Activated CD4-positive, alpha-beta T cell treated with anti-CD3 and anti-CD28 coated beads, Interleukin-2, amount 50 U/mL, for 16 hours (primary cell): ENCODE results near the gene CACNA1A.

Experiments
- DNase-seq: peaks from one replicate; pipeline ENCODE4 v3.0.0-alpha.2; 2020

CACNA1A gene

DNA sequence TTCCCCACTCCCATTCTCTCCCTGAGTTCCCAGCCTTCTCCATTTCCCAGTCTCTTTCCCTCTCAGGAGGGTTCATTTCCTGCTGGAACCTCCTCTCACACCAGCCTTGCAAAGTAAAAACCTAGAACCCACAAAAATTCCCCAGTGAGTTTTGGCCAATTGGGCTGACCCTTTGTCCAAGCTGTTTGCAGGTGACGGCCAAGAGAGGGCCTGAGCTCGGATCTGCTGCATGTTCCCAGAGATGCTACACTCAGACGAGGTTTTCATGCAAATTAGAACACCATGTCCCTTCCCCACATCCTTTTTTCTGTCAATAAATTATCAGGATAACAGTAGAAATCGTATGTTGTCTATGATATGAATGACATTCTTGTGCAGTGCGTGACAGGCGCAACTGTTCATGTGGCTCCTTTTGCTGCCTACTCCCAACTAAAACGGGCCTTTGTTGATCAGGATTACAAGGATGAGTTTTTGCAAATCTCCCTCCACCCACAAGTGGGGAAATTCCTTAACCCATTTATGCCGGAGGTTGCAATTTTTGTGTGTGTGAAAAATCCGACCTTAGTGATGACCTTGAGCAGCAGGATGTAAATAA lies 149.5 kb downstream of the CACNA1A start:
- no peak for DNase-seq

GRCh38 chr19:13356185-13356584 lies 150.1 kb downstream of the CACNA1A start:
- DNase-seq = no peak

DNA sequence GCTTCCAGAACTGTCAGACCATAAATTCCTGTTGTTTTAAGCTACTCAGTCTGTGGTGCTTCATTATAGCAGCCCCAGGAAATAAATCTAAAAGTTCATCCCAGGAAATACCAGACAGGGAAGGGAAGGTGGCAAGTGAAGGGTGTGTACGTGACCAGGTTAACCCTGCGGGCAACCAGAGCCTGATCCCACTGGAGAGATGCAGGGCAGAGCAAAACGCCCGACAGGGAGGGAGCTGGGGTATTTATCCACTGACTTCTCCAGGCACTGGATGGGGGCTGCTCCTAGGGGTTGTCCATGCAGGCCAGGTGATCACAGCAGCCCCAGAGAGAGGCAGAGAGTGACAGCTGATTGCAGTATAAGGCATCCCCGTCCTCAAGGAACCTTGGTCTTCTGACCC lies 150.9 kb downstream of the CACNA1A start:
- no peak for DNase-seq

DNA sequence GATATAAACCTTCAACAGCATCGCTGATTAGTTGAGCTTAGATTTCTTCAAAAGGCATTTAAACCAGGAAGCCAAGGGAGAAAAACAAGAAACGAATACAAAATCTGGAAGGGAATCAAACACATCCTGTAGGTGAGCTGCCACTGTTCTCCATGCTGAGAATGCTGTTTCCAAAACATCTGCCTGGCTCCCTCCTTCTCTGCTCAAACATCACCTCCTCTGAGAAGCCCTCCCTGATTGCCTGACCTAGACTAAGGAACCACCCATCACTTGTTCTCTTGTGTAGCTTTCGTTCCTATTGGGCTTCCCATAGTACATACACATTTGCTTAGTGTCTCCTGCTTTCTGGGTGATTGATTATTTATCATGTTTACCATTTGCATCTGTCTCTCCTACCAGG lies 152.7 kb downstream of the CACNA1A start:
- no peak for DNase-seq

DNA sequence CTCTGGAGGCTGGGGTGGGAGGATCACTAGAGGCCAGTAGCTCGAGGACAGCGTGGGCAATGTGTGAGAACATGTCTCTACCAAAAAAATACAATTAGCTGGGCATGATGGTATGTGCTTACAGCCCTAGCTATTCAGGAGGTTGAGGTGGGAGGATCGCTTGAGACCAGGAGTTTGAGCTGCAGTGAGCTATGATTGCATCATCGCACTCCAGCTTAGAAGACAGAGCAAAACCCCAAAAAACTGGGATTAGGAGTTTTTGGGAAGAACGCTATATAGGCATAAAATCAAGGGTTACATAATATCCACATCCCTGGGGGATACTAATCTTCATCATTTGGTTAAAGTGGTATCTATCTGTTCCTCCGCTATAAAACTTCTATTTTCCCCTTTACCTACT lies 155.5 kb downstream of the CACNA1A start:
- no peak for DNase-seq

GRCh38 chr19:13350072-13350471 lies 156.2 kb downstream of the CACNA1A start:
- DNase-seq = no peak

DNA sequence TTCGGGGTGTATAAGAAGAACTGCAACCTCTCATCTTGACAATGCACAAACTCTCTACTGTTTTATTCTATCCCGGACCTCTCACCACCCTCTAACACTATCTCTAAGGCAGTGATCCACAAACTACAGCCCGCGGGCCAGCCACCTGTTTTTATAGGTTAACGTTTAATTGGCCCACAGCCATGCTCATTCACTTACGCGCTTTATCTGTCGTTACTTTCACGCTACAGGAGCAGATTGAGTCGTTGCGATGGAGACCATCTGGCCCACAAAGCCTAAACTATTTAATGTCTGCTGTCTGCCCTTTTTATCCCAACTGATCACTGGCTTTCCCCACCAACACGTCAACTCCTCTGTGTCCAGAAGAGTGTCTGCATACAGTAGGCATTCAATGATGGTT lies 158.9 kb downstream of the CACNA1A start:
- no peak for DNase-seq

- no peak for DNase-seq
Observed at GRCh38 chr19:13343514-13343913, 162.8 kb downstream of the CACNA1A start.

DNA sequence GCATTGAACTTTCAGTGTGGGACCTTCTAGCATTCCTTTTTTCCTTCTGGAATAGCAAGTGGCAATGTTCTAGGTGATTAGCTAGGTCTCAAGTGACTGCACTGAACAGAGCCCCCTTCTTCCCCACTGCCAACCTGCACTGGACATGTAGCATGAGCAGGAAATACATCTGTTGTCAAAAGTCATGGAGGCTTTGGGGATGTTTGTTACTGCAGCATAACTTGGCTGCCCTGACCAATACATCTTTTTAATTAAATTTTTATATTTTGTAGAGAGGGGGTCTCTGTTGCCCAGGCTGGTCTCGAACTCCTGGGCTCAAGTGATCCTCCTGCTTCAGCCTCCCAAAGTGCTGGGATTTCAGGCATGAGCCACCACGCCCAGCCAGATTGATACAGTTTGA lies 163.6 kb downstream of the CACNA1A start:
- no peak for DNase-seq

DNA sequence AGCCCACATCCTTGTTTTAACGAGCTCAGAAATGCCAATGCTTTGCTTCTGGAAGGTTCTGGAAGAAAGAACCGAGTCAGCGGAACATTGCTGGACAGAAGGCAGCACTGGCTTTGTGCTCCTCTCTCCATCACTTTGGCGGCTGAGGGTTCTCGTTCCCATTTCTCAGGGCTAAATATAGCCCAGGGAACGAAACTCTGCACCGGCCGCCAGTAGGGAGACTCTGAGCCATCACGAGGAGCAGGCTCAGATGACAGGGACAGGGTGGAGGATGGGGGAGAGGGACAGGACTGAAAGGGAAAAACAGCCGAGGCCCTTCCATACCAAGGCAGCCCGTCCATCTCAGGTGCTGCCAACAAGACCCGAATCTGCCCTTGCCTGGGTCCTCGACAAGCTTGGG lies 166.4 kb downstream of the CACNA1A start:
- DNase-seq = no peak

- no peak for DNase-seq
Observed at GRCh38 chr19:13337181-13337580, 169.1 kb downstream of the CACNA1A start.

- no peak for DNase-seq
Observed at GRCh38 chr19:13334801-13335481, 171.3 kb downstream of the CACNA1A start.

- DNase-seq = no peak
Observed at GRCh38 chr19:13330285-13330684, 176.0 kb downstream of the CACNA1A start.

- no peak for DNase-seq
Observed at GRCh38 chr19:13329766-13330165, 176.5 kb downstream of the CACNA1A start.

DNA sequence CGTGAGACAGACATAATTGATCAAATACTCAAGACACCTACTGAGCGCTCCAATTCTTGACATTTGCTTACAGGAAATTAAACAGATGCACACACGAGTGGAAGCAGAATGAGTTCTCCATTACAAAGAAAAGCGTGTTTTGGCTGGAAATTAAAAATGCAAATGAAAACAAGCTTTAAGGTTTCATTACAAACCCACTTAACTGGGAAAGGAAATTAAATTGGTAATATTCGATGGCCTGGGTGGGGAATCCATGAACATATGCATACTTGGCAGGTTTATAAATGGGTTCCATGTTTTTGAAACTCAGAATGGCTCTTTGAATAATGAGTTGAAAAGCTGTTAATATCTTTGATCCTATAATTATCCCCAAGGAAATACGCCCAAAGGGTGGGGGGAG lies 178.0 kb downstream of the CACNA1A start:
- DNase-seq = no peak

- DNase-seq = no peak
Observed at GRCh38 chr19:13319526-13319925, 186.8 kb downstream of the CACNA1A start.

DNA sequence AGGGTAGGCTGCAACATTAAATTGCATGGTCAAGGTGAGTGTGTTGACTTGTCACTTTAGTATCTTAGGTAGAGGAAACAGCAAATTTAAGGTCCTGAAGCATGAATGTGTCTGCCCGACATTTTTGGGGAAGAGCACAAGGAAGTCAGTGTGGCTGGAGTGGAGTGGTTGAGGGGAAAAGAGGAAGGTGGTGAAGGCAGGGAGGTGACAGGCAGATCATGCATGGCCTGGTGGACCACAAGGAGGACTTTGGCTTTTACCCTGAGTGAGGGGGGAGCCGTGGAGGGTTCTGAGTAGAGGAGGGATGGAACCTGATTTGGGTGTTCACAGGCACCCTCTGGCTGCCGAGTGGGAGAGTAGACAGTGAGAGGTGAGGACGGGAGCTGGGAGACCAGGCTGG lies 188.1 kb downstream of the CACNA1A start:
- no peak for DNase-seq

DNA sequence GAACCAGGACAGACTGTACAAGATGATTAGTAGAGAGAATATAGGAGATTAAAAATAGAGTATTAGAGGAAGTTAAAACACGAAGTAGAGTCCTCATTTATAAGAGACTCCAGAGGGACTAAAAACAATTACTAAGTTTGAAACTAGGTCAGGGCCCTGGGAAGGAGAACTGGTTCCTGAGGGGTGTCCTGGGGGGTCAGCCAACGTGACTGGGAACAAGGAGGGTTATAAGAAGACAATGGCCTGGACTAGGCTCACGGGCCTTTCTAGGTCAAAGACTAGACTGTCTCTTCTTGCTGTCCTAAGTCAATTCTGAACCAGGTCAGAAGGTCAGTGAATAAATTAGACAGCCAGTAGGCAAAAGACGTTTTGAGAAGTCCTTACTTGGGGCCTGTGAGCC lies 190.8 kb downstream of the CACNA1A start:
- no peak for DNase-seq

DNA sequence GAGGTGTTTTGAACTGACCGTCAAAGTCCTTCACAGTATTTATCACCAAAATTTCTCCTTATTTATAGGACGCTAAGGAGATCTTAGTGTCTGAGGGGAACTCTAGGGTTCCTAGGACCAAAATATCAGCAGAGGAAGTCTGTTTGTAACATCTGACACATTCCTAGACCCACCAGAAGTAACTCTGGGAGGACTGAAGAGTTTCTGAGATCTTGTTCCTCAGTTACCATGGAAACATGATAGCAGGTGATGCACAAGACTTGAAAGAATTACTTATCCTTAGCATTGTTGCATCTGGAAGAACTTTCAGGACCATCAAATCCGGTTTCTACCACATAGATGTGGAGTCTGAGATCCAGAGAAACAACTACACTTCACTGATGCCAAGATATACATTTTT lies 191.5 kb downstream of the CACNA1A start:
- DNase-seq = no peak

- no peak for DNase-seq
Observed at GRCh38 chr19:13313875-13314274, 192.4 kb downstream of the CACNA1A start.

GRCh38 chr19:13309864-13310263 lies 196.4 kb downstream of the CACNA1A start:
- DNase-seq = no peak

DNA sequence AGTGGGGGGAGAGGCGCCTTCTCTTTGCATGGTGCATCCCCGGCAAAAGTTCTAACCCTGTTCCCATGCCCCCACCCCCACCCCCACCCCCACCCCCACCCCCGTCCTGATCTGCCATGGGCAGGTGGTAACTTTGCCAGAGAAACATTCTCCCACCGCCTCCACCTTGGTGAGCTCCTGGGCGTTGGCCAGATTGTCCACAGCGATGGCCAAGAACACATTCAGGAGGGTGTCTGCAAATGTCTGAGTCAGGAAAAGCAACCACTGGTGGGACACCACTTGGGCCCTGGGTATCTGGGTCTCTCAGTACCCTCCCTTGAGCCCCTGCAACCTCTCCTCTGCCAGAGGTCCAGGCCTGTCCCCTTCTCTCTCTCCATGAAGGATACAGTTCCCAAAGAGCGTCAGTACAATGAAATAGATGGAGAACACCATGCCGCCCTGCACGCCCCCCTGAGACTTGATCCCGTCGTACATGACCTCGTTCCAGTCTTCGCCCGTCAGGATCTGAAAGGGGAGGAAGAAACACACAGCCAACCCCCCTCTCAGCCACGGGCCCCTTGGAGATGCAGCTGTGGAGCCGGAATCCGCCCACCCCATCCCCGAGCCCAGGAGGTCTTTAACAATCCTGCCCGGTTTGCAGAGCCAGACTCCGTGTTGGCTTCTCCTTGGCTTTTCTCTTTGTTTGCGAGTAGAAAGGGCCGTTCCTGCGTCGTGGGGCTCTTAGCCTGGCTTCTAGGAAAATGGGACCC lies 202.7 kb downstream of the CACNA1A start:
- DNase-seq = no peak

DNA sequence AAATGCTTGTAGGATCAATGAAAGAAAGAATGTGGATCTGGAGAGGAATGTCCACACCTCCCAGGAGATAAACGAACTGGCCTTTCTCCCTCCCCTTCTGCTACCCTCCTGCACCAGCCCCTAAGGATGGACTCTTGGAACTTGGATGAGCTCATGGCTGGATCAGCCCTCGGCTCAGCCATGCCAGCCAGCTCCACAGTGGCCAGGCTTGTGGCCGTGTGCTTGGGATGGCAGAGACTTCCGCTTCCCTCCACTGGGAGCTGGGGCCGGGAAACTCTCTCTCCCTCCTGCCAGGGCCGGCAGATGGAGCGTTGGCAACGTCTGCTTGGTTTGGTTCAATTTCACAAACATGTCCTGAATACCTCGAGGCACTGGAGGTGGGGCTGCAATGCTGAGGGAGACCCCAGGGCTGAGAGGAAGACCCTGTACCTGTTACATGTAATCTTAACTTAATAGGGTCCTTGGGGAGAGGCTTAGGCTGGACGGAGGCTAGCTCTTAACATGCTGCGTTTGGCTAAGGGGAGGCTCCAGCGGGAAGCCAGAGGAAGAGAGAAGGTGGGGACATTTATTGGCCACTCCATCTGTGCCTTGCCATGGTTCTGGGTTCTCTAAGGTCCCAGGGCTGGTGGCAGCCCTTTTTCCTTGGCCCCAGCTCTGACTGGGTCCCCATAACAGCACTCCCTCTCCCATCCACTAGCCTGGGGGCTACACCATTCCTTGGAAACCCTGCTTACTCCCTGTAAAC lies 203.6 kb downstream of the CACNA1A start:
- no peak for DNase-seq
